ENCODE results near the gene SH3PXD2B. TPM values are rescaled to one million over a fixed set of nuclear protein-coding genes. Genes with fewer than 3 reads are reported as not detected.

The SH3PXD2B gene
- polyA plus RNA-seq, 1 donor, result 11.0 TPM

DNA sequence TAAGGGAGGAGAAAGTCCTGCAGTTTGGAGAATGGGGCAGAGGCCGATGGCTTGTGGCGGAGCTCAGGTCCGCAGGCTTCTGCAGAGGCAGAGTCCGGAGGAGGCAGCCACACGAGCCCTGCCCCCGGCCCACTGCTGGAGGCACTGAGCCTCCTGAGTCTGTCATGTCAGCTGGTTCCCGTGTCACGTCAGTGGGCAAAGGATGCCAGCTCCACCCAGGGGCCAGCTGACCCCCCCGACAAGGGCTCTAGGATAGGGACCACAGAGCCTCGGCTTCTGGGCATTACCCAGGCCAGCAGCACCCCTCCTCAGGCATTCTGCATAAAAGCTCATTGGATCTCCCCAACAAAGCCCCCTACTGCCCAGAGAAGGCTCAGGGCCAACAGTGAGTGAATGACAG is 8.5 kb downstream of the SH3PXD2B start:
- H3K27ac ChIP-seq (ENCODE audit: low read length), result no peak overlapping the region
- H3K4me3 ChIP-seq (ENCODE audit: low read length), result no peak overlapping the region
- H3K4me1 ChIP-seq (ENCODE audit: control insufficient read depth, insufficient read depth, low read length), result no peaks in the 10 kb centered on the region
- DNase-seq, result no peak
- no peaks in the 10 kb centered on the region for H3K9me3 ChIP-seq (ENCODE audit: control insufficient read depth, low read depth, low read length)
- no peaks in the 10 kb centered on the region for H3K27me3 ChIP-seq (ENCODE audit: control insufficient read depth, insufficient read depth, low read length)
- WGBS (ENCODE audit: insufficient coverage, low lambda C conversion rate), result no CpG with 5 or more reads among the region's 10 CpGs
- H3K36me3 ChIP-seq (ENCODE audit: control insufficient read depth, insufficient read depth, low read length), result peaks cover 2% of the 10 kb centered on the region

DNA sequence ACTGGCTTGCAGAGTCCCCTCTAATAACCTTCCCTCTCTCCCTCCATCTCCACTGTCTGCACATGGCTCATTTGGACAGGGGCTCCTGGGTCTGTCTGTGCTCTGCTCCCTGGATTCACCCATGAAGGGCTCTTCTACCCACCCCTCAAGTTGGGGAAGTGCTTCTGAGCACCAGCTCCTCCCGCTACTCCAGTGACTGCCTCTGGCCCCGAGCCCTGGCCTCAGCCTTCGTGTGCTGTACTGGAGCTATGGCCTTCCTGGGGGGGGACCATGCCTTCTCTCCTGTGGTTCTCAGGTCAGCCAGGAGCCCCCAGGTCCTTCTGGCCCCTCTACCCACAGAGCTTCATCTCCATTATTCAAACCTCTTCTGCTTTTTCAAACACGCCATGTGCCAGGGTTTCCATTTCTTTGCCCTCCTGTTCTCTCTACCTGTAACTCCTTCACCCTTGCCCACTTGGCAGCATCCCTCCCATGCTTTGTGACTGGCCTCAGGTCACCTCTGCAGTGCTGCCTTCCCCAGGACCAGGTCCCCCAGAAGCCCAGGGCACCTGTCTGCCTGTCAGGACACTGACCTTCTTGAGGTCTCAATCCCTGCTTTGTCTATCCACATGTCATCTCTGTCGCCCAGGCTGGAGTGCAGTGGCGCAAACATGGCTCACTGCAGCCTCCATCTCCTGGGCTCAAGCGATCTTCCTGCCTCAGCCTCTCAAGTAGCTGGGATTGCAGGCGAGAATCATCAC is 9.5 kb downstream of the SH3PXD2B start:
- Histone ChIP-seq H3K4me3 (ENCODE audit: low read length) (no peak overlapping the region), H3K27me3 (ENCODE audit: control insufficient read depth, insufficient read depth, low read length) (no peaks in the 10 kb centered on the region), H3K27ac (ENCODE audit: low read length) (no peak overlapping the region), H3K9me3 (ENCODE audit: control insufficient read depth, low read depth, low read length) (no peaks in the 10 kb centered on the region), H3K36me3 (ENCODE audit: control insufficient read depth, insufficient read depth, low read length) (peaks cover 2% of the 10 kb centered on the region), H3K4me1 (ENCODE audit: control insufficient read depth, insufficient read depth, low read length) (no peaks in the 10 kb centered on the region)
- DNase-seq, result no peak
- WGBS (ENCODE audit: insufficient coverage, low lambda C conversion rate), result no CpG with 5 or more reads among the region's 8 CpGs

DNA sequence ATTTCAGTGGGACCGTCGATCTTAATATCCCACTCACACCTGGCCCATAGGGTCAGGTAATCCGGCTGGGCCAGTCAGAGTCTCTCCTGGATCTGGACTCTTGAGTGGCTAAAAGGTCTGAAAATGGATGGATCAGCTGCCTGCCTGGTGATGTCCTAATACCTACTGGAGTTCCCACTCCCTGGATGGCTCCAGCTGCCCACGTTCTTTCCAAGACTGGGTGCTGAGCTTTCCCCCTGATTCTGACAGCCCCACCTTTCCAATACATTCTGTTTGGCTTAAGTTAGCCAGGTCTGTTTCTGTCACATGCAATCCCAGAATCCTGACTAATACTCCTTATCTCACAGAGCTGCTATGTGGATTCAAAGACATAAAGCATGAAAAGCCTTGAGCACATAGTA is 10.2 kb downstream of the SH3PXD2B start:
- no peak overlapping the region for H3K27ac ChIP-seq (ENCODE audit: low read length)
- DNase-seq, result no peak
- H3K36me3 ChIP-seq (ENCODE audit: control insufficient read depth, insufficient read depth, low read length), result peaks cover 2% of the 10 kb centered on the region
- H3K4me1 ChIP-seq (ENCODE audit: control insufficient read depth, insufficient read depth, low read length), result no peaks in the 10 kb centered on the region
- WGBS (ENCODE audit: insufficient coverage, low lambda C conversion rate), result no CpG with 5 or more reads among the region's 4 CpGs
- peaks cover 2% of the 10 kb centered on the region for H3K9me3 ChIP-seq (ENCODE audit: control insufficient read depth, low read depth, low read length)
- H3K4me3 ChIP-seq (ENCODE audit: low read length), result no peak overlapping the region
- no peaks in the 10 kb centered on the region for H3K27me3 ChIP-seq (ENCODE audit: control insufficient read depth, insufficient read depth, low read length)

DNA sequence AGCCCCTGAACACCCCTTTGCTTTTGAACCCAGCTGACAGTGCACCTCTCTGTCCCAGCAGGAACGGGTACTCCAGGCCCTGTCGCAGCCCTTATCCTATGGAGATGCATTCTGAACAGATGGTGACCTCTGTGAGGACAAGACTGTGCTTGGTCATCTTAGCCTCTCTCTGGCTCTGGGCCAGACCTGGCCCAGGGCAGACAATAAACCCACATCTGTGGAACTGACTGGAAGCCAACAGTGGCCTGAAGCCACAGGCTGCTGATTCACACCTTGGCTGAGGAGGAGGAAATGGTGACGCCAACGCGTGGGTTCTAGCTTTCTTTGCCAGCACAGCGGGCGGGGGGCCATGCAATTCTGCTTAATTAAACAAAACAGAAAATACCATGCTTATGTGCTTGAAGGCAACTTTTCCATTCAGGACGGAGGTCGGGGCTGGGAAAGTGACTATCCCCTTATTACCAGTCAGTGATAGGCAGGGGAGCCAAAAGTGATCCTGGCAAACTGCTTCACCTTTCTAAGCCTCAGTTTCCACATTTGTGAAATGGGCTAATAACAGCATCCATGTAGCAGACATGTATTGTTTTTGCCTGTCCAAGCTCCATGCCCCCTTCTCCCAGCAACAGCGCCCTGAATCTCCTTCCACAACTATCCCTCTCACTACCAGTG is 10.8 kb downstream of the SH3PXD2B start:
- no peaks in the 10 kb centered on the region for H3K27me3 ChIP-seq (ENCODE audit: control insufficient read depth, insufficient read depth, low read length)
- no peak for DNase-seq
- peaks cover 2% of the 10 kb centered on the region for H3K9me3 ChIP-seq (ENCODE audit: control insufficient read depth, low read depth, low read length)
- no peak overlapping the region for H3K4me3 ChIP-seq (ENCODE audit: low read length)
- H3K27ac ChIP-seq (ENCODE audit: low read length), result no peak overlapping the region
- no CpG with 5 or more reads among the region's 10 CpGs for WGBS (ENCODE audit: insufficient coverage, low lambda C conversion rate)
- no peaks in the 10 kb centered on the region for H3K4me1 ChIP-seq (ENCODE audit: control insufficient read depth, insufficient read depth, low read length)
- peaks cover 2% of the 10 kb centered on the region for H3K36me3 ChIP-seq (ENCODE audit: control insufficient read depth, insufficient read depth, low read length)

DNA sequence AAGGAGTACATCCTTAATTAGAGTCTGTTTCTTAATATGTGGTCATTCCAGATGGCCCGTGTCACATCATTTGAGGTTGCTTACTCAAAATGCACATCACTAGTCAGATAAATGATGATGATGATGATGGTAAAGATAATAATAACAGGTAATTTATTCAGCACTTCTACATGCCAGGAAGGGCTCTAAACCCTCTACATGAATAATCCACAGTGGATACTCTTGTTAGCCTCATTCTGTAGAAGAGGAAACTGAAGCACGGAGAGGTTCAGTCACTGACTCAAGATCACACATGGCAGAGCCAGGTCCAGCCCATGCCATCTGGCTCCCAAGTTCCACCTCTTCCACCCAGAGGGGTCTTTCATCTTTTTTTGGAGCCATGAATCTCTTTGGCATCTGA is 11.7 kb downstream of the SH3PXD2B start:
- Histone ChIP-seq H3K36me3 (ENCODE audit: control insufficient read depth, insufficient read depth, low read length) (no peaks in the 10 kb centered on the region), H3K4me3 (ENCODE audit: low read length) (no peak overlapping the region), H3K27me3 (ENCODE audit: control insufficient read depth, insufficient read depth, low read length) (no peaks in the 10 kb centered on the region), H3K27ac (ENCODE audit: low read length) (no peak overlapping the region), H3K4me1 (ENCODE audit: control insufficient read depth, insufficient read depth, low read length) (peaks cover 4% of the 10 kb centered on the region), H3K9me3 (ENCODE audit: control insufficient read depth, low read depth, low read length) (peaks cover 2% of the 10 kb centered on the region)
- WGBS (ENCODE audit: insufficient coverage, low lambda C conversion rate), result 100% methylated on average over 1 of the region's 2 CpGs
- DNase-seq, result no peak

DNA sequence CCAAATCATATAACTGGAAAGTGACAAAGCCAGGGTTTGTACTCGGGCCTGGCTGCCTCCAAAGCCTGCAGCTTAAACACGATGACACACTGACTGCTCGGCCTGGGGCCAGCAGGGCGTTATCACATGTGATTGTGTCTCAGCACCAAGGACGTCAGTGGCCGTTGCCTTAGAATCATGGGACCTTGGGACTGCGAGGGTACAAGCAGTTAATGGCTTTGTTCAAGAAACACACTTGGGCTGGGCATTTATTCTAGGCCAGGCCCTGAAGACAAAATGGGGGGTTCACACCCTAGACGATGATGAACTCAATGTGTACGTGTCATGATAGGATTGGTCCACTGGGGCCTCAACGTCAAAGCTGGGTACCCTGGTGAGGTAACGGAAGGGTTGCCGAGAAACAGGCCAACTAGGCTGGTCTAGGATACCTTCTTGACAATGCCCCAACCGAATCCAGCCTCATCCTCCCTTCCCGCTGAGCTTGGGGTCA is 13.0 kb downstream of the SH3PXD2B start:
- no peak overlapping the region for H3K4me3 ChIP-seq (ENCODE audit: low read length)
- H3K27ac ChIP-seq (ENCODE audit: low read length), result no peak overlapping the region

DNA sequence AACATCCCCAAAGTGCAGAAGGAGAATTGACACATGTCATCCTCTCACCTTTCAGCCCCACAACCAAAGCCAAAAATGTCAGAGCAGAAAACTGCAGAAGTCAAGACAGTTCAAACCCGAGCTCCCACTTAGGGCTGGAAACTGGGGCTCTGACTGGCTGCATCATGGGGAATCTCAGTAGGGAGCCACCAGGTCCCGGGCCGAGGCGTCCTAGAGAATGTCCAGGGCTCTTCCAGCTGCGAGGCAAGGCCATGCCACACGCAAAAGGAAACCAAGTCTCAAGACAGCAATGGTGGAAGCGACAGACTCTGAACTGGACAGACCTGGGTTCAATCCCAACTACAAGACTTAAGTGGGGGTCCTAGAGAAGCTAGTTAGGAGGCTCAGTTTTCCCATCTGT is 13.8 kb downstream of the SH3PXD2B start:
- DNase-seq, result no peak
- Histone ChIP-seq H3K36me3 (ENCODE audit: control insufficient read depth, insufficient read depth, low read length) (peaks cover 6% of the 10 kb centered on the region), H3K9me3 (ENCODE audit: control insufficient read depth, low read depth, low read length) (peaks cover 2% of the 10 kb centered on the region), H3K4me3 (ENCODE audit: low read length) (no peak overlapping the region), H3K27me3 (ENCODE audit: control insufficient read depth, insufficient read depth, low read length) (no peaks in the 10 kb centered on the region), H3K4me1 (ENCODE audit: control insufficient read depth, insufficient read depth, low read length) (peaks cover 5% of the 10 kb centered on the region), H3K27ac (ENCODE audit: low read length) (no peak overlapping the region)
- WGBS (ENCODE audit: insufficient coverage, low lambda C conversion rate), result 100% methylated on average over 1 of the region's 7 CpGs

More for the DNA sequence above, 13.0 kb downstream of the SH3PXD2B start:
- peaks cover 5% of the 10 kb centered on the region for H3K4me1 ChIP-seq (ENCODE audit: control insufficient read depth, insufficient read depth, low read length)
- H3K9me3 ChIP-seq (ENCODE audit: control insufficient read depth, low read depth, low read length), result peaks cover 2% of the 10 kb centered on the region
- H3K27me3 ChIP-seq (ENCODE audit: control insufficient read depth, insufficient read depth, low read length), result no peaks in the 10 kb centered on the region
- WGBS (ENCODE audit: insufficient coverage, low lambda C conversion rate), result no CpG with 5 or more reads among the region's 14 CpGs
- H3K36me3 ChIP-seq (ENCODE audit: control insufficient read depth, insufficient read depth, low read length), result peaks cover 3% of the 10 kb centered on the region
- DNase-seq, result no peak

DNA sequence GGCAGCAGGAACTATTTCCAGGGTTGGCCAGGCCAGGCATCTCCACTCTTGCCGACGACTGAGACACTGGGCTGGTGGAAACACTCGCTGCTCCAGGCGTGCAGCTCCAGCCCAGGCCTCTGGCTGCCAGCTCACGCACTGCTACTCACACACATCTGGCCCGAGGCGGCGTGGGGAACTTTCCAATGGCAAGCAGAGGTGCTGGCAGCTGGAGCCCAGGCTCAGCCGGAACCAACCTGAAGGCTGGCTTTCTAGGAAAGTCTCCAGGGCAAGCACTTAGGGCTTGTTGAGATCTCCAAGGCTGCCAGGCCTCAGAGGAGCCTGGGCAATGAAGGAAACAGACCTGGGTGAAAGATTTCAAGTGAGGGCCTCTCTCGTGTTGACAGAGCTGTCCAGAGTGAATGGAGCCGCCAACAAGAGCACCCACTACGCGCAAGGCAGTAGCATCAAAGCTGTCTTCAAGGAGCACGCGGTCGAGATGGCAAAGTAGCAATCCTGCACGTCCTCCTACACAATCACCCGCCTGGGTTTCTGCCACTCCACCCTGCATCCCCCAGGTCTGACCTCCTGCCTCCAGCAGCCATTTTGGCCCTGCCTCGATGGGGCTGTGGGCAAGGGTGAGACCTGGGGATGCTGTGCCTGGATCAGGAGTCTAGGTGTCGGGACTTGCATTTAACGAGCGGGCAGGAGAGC is 14.4 kb downstream of the SH3PXD2B start:
- Histone ChIP-seq H3K27ac (ENCODE audit: low read length) (no peak overlapping the region), H3K9me3 (ENCODE audit: control insufficient read depth, low read depth, low read length) (peaks cover 2% of the 10 kb centered on the region), H3K4me3 (ENCODE audit: low read length) (no peak overlapping the region), H3K4me1 (ENCODE audit: control insufficient read depth, insufficient read depth, low read length) (peaks cover 5% of the 10 kb centered on the region), H3K27me3 (ENCODE audit: control insufficient read depth, insufficient read depth, low read length) (no peaks in the 10 kb centered on the region), H3K36me3 (ENCODE audit: control insufficient read depth, insufficient read depth, low read length) (peaks cover 6% of the 10 kb centered on the region)
- WGBS (ENCODE audit: insufficient coverage, low lambda C conversion rate), result no CpG with 5 or more reads among the region's 22 CpGs
- DNase-seq, result no peak

DNA sequence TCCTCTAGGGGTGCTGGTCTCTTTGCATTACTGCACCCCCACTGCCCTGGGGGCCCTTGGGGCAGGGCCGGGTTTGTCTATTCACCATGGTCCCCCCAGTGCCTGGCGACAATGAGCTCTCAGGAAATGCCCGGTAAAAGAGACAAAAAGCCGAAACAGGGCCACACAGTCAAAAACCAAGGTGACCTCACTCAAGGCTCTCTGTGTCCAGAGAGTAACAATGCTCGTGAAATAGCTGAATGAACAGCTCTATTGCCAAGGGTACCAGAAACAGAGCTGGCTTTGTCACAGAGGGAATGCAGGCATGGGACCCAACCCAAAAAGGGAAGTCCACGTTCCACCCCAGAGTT is 16.0 kb downstream of the SH3PXD2B start:
- no peak overlapping the region for H3K27ac ChIP-seq (ENCODE audit: low read length)

DNA sequence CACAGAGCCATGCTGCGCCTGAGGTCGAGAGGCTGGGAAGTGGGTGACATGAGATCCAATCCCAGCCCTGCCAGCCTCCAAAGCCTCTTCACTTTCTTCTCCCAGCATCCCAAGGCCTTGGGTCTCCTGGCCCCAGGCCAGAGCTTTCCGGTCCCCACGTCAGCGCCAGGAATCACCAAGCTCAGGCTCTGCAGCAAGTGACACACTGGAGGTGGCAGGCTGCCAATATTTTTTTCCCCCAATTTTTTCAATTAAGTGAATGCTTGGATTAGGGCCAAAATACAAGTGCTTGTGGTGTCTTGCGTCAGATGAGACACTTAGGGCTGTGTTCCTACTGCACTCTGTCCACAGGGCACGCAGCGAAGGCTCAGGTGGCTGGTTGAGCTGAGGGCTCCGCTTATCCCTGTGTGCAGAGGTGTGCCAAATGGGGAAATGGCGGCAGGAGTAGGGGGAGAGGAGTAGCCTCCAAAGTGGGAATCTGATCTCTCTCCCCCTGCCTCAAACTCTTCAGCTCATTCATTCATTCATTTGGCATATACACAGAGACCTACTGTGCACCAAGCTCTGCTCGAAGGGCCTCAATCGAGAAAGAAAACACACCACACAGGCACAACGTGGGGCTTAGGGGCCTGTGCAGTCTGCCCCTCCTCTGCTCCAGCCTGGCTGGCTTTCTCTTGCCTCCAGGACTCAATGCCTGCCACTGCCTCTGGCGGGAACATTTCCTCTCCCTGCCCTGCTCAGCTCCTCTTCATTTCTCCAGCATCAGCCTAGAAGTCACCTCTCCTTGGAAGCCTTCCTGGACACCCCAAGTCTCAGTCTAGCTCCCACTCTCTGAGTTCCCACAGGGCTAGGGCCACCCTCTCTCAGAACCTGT is 16.6 kb downstream of the SH3PXD2B start:
- 100% methylated on average over 1 of the region's 14 CpGs for WGBS (ENCODE audit: insufficient coverage, low lambda C conversion rate)
- H3K9me3 ChIP-seq (ENCODE audit: control insufficient read depth, low read depth, low read length), result peaks cover 2% of the 10 kb centered on the region
- no peaks in the 10 kb centered on the region for H3K27me3 ChIP-seq (ENCODE audit: control insufficient read depth, insufficient read depth, low read length)
- H3K36me3 ChIP-seq (ENCODE audit: control insufficient read depth, insufficient read depth, low read length), result peaks cover 6% of the 10 kb centered on the region
- no peak overlapping the region for H3K27ac ChIP-seq (ENCODE audit: low read length)
- no peak overlapping the region for H3K4me3 ChIP-seq (ENCODE audit: low read length)
- DNase-seq, result peak; percentile 62 to 76
- H3K4me1 ChIP-seq (ENCODE audit: control insufficient read depth, insufficient read depth, low read length), result peaks cover 15% of the 10 kb centered on the region

More for the DNA sequence above, 16.0 kb downstream of the SH3PXD2B start:
- H3K9me3 ChIP-seq (ENCODE audit: control insufficient read depth, low read depth, low read length), result peaks cover 2% of the 10 kb centered on the region
- no peaks in the 10 kb centered on the region for H3K27me3 ChIP-seq (ENCODE audit: control insufficient read depth, insufficient read depth, low read length)
- peaks cover 6% of the 10 kb centered on the region for H3K36me3 ChIP-seq (ENCODE audit: control insufficient read depth, insufficient read depth, low read length)
- H3K4me3 ChIP-seq (ENCODE audit: low read length), result no peak overlapping the region
- peaks cover 15% of the 10 kb centered on the region for H3K4me1 ChIP-seq (ENCODE audit: control insufficient read depth, insufficient read depth, low read length)
- WGBS (ENCODE audit: insufficient coverage, low lambda C conversion rate), result no CpG with 5 or more reads among the region's 6 CpGs
- no peak for DNase-seq

Data from large intestine (tissue), 3 donors.